Fibroblast of mammary gland (primary cell): ENCODE measurements around the gene PIGM.

Source experiments
- DNase-seq: peaks from one replicate; pipeline ENCODE4 v3.0.0-alpha.2; 2010; ENCODE audit warnings: low read depth
- H3K4me3 ChIP-seq: 2 replicates; pipeline ENCODE4 v1.5.1; 2011; ENCODE audit warnings: low read depth, mild to moderate bottlenecking, low read length, moderate library complexity; ENCODE audit not compliant: control insufficient read depth
- CTCF ChIP-seq: conservative IDR thresholded peaks from 2 replicates; pipeline ENCODE4 v1.5.1; 2011; ENCODE audit warnings: low read depth, low read length, inconsistent platforms; ENCODE audit not compliant: control insufficient read depth, insufficient read depth

PIGM gene

GRCh38 chr1:159986093-159986492 is 45.7 kb downstream of the PIGM start:
- no peak for DNase-seq
- TF ChIP-seq CTCF = no peak
- no peak overlapping the region for H3K4me3 ChIP-seq

- no peak for DNase-seq
- no peak overlapping the region for H3K4me3 ChIP-seq
- TF ChIP-seq CTCF = no peak
Observed at GRCh38 chr1:159985473-159985872, 46.3 kb downstream of the PIGM start.

- DNase-seq = no peak
- TF ChIP-seq CTCF = no peak
Observed at GRCh38 chr1:159983681-159984080, 48.1 kb downstream of the PIGM start.

GRCh38 chr1:159982280-159982679 is 49.5 kb downstream of the PIGM start:
- TF ChIP-seq CTCF = no peak
- H3K4me3 ChIP-seq = no peak overlapping the region
- DNase-seq = no peak

More at GRCh38 chr1:159983681-159984080, 48.1 kb downstream of the PIGM start:
- no peak overlapping the region for H3K4me3 ChIP-seq

- no peak for DNase-seq
- no peak overlapping the region for H3K4me3 ChIP-seq
- TF ChIP-seq CTCF = no peak
Observed at GRCh38 chr1:159981351-159982055, 50.3 kb downstream of the PIGM start.

- no peak overlapping the region for H3K4me3 ChIP-seq
- no peak for DNase-seq
- no peak for TF ChIP-seq CTCF
Observed at GRCh38 chr1:159980786-159981185, 51.0 kb downstream of the PIGM start.
